ENCODE measurements around the gene SRC.

Gene SRC

GRCh38 chr20:37416100-37416847 is 70.3 kb downstream of the SRC start:
- in situ Hi-C loops (cut with HindIII; ENCODE audit: low sequenced_read_pairs), result no loop called here
- no peak overlapping the region for H3K4me3 ChIP-seq (ENCODE audit: low read depth, low read length)
- DNase-seq (ENCODE audit: low read depth, low spot score), result no peak
- no peak for TF ChIP-seq CTCF (IDR thresholded peaks at IDR 0.05; ENCODE audit: low read depth, low read length)

GRCh38 chr20:37416848-37417616 is 71.1 kb downstream of the SRC start:
- TF ChIP-seq CTCF (IDR thresholded peaks at IDR 0.05; ENCODE audit: low read depth, low read length), result no peak
- in situ Hi-C loops (cut with HindIII; ENCODE audit: low sequenced_read_pairs), result no loop called here
- DNase-seq (ENCODE audit: low read depth, low spot score), result no peak
- no peak overlapping the region for H3K4me3 ChIP-seq (ENCODE audit: low read depth, low read length)

- in situ Hi-C loops (cut with HindIII; ENCODE audit: low sequenced_read_pairs), result no loop called here
- TF ChIP-seq CTCF (IDR thresholded peaks at IDR 0.05; ENCODE audit: low read depth, low read length), result no peak
- DNase-seq (ENCODE audit: low read depth, low spot score), result no peak
- H3K4me3 ChIP-seq (ENCODE audit: low read depth, low read length), result no peak overlapping the region
Observed at GRCh38 chr20:37417617-37418467, 71.9 kb downstream of the SRC start.

GRCh38 chr20:37418591-37419109 is 72.7 kb downstream of the SRC start:
- no peak for TF ChIP-seq CTCF (IDR thresholded peaks at IDR 0.05; ENCODE audit: low read depth, low read length)
- in situ Hi-C loops (cut with HindIII; ENCODE audit: low sequenced_read_pairs), result no loop called here
- H3K4me3 ChIP-seq (ENCODE audit: low read depth, low read length), result no peak overlapping the region
- no peak for DNase-seq (ENCODE audit: low read depth, low spot score)

GRCh38 chr20:37419307-37419706 is 73.4 kb downstream of the SRC start:
- H3K4me3 ChIP-seq (ENCODE audit: low read depth, low read length), result no peak overlapping the region
- DNase-seq (ENCODE audit: low read depth, low spot score), result no peak
- in situ Hi-C loops (cut with HindIII; ENCODE audit: low sequenced_read_pairs), result no loop called here
- TF ChIP-seq CTCF (IDR thresholded peaks at IDR 0.05; ENCODE audit: low read depth, low read length), result no peak
